ENCODE measurements around the gene CELF4. TPM values are rescaled to one million over a fixed set of nuclear protein-coding genes. Genes with fewer than 3 reads are reported as not detected.

Gene CELF4
- polyA plus RNA-seq, 1 donor (not counting 4 experiments of a cell fraction or from before 2014, with no cell fraction given), result not detected

DNA sequence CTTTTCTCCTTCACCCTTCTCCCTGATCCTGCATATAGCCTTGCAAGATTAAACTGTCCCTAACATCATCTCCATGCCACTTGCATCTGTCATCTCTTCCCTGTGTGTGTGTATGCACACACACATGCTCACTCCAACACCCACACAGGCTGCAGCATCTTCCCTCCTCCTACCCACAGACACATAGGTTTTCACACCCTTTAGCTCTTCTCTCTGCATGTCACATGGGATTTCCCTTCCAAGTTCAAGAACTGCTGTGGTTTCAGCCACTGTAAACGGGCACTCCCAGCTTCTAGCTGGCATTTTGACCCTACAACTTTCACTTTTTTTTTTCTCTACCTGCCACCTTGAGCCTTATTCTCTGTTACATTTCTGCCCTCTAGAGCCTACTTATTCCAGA lies 6.4 kb downstream of the CELF4 start:
- Histone ChIP-seq H3K9me1 (ENCODE audit: control insufficient read depth, extremely low read depth, insufficient read depth, low read length) (no peaks in the 10 kb centered on the region), H3K9me3 (ENCODE audit: control insufficient read depth, low read depth, low read length) (no peaks in the 10 kb centered on the region), H3K4me3 (ENCODE audit: control insufficient read depth in 2 of 3, extremely low read depth in 1 of 3, insufficient read depth in 2 of 3, low read depth in 1 of 3, low read length in 3 of 3) (no peak overlapping the region), H3K4me1 (ENCODE audit: control insufficient read depth, extremely low read depth, insufficient read depth, low read length) (no peaks in the 10 kb centered on the region), H2AFZ (ENCODE audit: control insufficient read depth, low read length) (no peak overlapping the region), H3K36me3 (ENCODE audit: control insufficient read depth in 2 of 2, extremely low read depth in 1 of 2, insufficient read depth in 2 of 2, low read length in 2 of 2) (no peaks in the 10 kb centered on the region), H3K27ac (ENCODE audit: control insufficient read depth, insufficient read depth, low read length) (no peak overlapping the region), H4K20me1 (ENCODE audit: control insufficient read depth, extremely low read depth, insufficient read depth, low read length) (no peaks in the 10 kb centered on the region), H3K9ac (ENCODE audit: control insufficient read depth, extremely low read depth, insufficient read depth, low read length) (no peak overlapping the region), H3K4me2 (ENCODE audit: control insufficient read depth, extremely low read depth, insufficient read depth, low read depth, low read length) (no peak overlapping the region), H3K27me3 (ENCODE audit: control insufficient read depth, extremely low read depth, insufficient read depth, low read length) (peaks cover 7% of the 10 kb centered on the region), H3K79me2 (ENCODE audit: control insufficient read depth, insufficient read depth, low read length) (no peaks in the 10 kb centered on the region)
- dilution Hi-C loops (cut with MboI; ENCODE audit: extremely low pct_ligation_motif_present, low sequenced_read_pairs), result no loop called here
- no peak for DNase-seq (ENCODE audit: low read depth, low spot score)
- TF ChIP-seq EZH2 (IDR thresholded peaks at IDR 0.05; ENCODE audit: low read length), result no peak
- TF ChIP-seq, protein P1, sequence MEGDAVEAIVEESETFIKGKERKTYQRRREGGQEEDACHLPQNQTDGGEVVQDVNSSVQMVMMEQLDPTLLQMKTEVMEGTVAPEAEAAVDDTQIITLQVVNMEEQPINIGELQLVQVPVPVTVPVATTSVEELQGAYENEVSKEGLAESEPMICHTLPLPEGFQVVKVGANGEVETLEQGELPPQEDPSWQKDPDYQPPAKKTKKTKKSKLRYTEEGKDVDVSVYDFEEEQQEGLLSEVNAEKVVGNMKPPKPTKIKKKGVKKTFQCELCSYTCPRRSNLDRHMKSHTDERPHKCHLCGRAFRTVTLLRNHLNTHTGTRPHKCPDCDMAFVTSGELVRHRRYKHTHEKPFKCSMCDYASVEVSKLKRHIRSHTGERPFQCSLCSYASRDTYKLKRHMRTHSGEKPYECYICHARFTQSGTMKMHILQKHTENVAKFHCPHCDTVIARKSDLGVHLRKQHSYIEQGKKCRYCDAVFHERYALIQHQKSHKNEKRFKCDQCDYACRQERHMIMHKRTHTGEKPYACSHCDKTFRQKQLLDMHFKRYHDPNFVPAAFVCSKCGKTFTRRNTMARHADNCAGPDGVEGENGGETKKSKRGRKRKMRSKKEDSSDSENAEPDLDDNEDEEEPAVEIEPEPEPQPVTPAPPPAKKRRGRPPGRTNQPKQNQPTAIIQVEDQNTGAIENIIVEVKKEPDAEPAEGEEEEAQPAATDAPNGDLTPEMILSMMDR (optimal IDR thresholded peaks at IDR 0.05 in 1 of 3, IDR thresholded peaks at IDR 0.05 in 1 of 3, conservative IDR thresholded peaks at IDR 0.05 in 1 of 3; ENCODE audit: extremely low read depth in 1 of 3, insufficient read depth in 2 of 3, low read length in 3 of 3), result no peak
- FAIRE-seq, result no peak

DNA sequence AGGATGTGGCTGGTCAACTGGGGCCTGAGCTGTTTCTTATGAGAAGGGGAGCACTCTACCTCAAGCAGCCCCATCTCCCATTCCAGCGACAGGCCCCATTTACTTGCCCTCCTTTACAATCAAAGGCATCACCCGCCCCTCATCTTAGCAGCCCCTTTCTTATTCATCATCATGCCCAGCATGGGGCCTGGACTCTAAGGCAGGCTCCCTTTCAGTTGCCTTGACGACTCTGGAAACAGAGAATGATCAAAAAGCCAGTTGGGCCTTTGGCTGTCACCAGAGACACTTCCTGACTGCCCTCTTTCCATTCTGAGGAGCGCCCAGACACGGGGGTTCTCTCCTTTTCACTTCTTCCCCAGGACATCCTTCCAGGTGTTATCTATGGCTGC lies 11.2 kb downstream of the CELF4 start:
- no peaks in the 10 kb centered on the region for H3K9me3 ChIP-seq (ENCODE audit: control insufficient read depth, low read depth, low read length)
- H3K79me2 ChIP-seq (ENCODE audit: control insufficient read depth, insufficient read depth, low read length), result no peaks in the 10 kb centered on the region
- no peaks in the 10 kb centered on the region for H4K20me1 ChIP-seq (ENCODE audit: control insufficient read depth, extremely low read depth, insufficient read depth, low read length)
- H3K27ac ChIP-seq (ENCODE audit: control insufficient read depth, insufficient read depth, low read length), result no peak overlapping the region
- no peak overlapping the region for H3K4me3 ChIP-seq (ENCODE audit: control insufficient read depth in 2 of 3, extremely low read depth in 1 of 3, insufficient read depth in 2 of 3, low read depth in 1 of 3, low read length in 3 of 3)
- H3K9ac ChIP-seq (ENCODE audit: control insufficient read depth, extremely low read depth, insufficient read depth, low read length), result no peak overlapping the region
- H3K9me1 ChIP-seq (ENCODE audit: control insufficient read depth, extremely low read depth, insufficient read depth, low read length), result no peaks in the 10 kb centered on the region
- H2AFZ ChIP-seq (ENCODE audit: control insufficient read depth, low read length), result no peak overlapping the region
- dilution Hi-C loops (cut with MboI; ENCODE audit: extremely low pct_ligation_motif_present, low sequenced_read_pairs), result no loop called here
- no peak overlapping the region for H3K4me2 ChIP-seq (ENCODE audit: control insufficient read depth, extremely low read depth, insufficient read depth, low read depth, low read length)
- no peaks in the 10 kb centered on the region for H3K4me1 ChIP-seq (ENCODE audit: control insufficient read depth, extremely low read depth, insufficient read depth, low read length)
- DNase-seq (ENCODE audit: low read depth, low spot score) (no peak), FAIRE-seq (no peak)
- H3K27me3 ChIP-seq (ENCODE audit: control insufficient read depth, extremely low read depth, insufficient read depth, low read length), result no peaks in the 10 kb centered on the region
- no peaks in the 10 kb centered on the region for H3K36me3 ChIP-seq (ENCODE audit: control insufficient read depth in 2 of 2, extremely low read depth in 1 of 2, insufficient read depth in 2 of 2, low read length in 2 of 2)
- TF ChIP-seq EZH2 (IDR thresholded peaks at IDR 0.05; ENCODE audit: low read length), result no peak
- TF ChIP-seq, protein P1 (optimal IDR thresholded peaks at IDR 0.05 in 1 of 3, IDR thresholded peaks at IDR 0.05 in 1 of 3, conservative IDR thresholded peaks at IDR 0.05 in 1 of 3; ENCODE audit: extremely low read depth in 1 of 3, insufficient read depth in 2 of 3, low read length in 3 of 3), result no peak

Data from keratinocyte (primary cell).